HCT116 (cell line): ENCODE data around the gene ADAMTS19.

Experiments used
- CBX3 ChIP-seq: IDR thresholded peaks from 2 replicates; pipeline ENCODE4 v1.6.1; 2012; ENCODE audit warnings: low read depth
- ELF1 ChIP-seq: IDR thresholded peaks from 2 replicates; pipeline ENCODE4 v1.6.1; 2012; ENCODE audit warnings: low read depth, borderline replicate concordance
- EZH2 ChIP-seq: fragments of 200-600 bp; sonication (generic); IDR thresholded peaks from 2 replicates; pipeline ENCODE4 v1.6.1; 2017; ENCODE audit warnings: antibody characterized with exemption, mixed run types
- EZH2phosphoT487 ChIP-seq: fragments of 200-600 bp; IDR thresholded peaks from 2 replicates; pipeline ENCODE4 v1.6.1; 2018; ENCODE audit warnings: antibody characterized with exemption, borderline replicate concordance
- JUND ChIP-seq: IDR thresholded peaks from 2 replicates; pipeline ENCODE4 v1.6.1; 2012
- MAX ChIP-seq: IDR thresholded peaks from 2 replicates; pipeline ENCODE4 v1.6.1; 2012
- POLR2A ChIP-seq: IDR thresholded peaks from 2 replicates; pipeline ENCODE4 v1.7.0; 2011; ENCODE audit warnings: borderline replicate concordance; ENCODE audit not compliant: insufficient read depth, insufficient read length; ENCODE audit errors: extremely low read depth
- RAD21 ChIP-seq: IDR thresholded peaks from 2 replicates; pipeline ENCODE4 v1.6.1; 2012; ENCODE audit warnings: low read depth, mild to moderate bottlenecking
- SP1 ChIP-seq: IDR thresholded peaks from 2 replicates; pipeline ENCODE4 v1.6.1; 2012; ENCODE audit warnings: low read depth
- TCF7L2 ChIP-seq: IDR thresholded peaks from 2 replicates; pipeline ENCODE4 v1.7.0; 2011; ENCODE audit warnings: borderline replicate concordance, inconsistent platforms; ENCODE audit not compliant: insufficient read depth, insufficient read length; ENCODE audit errors: extremely low read depth
- TF ChIP-seq, protein P1 (sequence below), 3 experiments: fragments of 200-600 bp in 1 of 3; sonication (generic) in 1 of 3; IDR thresholded peaks in 2 of 3; conservative IDR thresholded peaks in 1 of 3; 2 replicates each; pipeline ENCODE4 v1.5.1; 2012 to 2017; ENCODE audit warnings: low read depth in 2 of 3, low read length in 2 of 3, antibody characterized with exemption in 1 of 3, borderline replicate concordance in 1 of 3, control low read depth in 1 of 3, mild to moderate bottlenecking in 1 of 3, mixed read lengths in 1 of 3, mixed run types in 1 of 3, moderate library complexity in 1 of 3; ENCODE audit not compliant: insufficient read depth in 1 of 3
- TF ChIP-seq, protein P2 (sequence below): IDR thresholded peaks from 2 replicates; pipeline ENCODE4 v1.6.1; 2012

DNA sequence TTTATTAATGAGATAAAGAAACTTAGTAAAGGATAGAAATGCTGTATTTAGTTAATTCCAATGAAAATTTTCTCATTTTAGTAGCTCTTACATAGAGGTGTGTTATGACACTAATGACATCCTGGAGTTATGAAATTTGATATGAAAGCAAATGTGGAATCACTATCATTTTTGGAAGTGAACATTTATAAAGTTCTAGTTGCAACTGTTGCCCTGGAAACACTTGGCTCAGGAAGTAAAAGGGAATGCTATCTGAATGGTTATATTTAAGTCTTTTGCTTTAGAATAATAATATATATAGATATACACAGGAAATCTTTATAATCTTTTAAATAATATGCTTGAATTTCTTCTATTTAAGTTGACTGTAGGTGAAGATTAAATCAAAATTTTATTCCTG, 16.7 kb downstream of the ADAMTS19 start:
- TF ChIP-seq, protein P1, sequence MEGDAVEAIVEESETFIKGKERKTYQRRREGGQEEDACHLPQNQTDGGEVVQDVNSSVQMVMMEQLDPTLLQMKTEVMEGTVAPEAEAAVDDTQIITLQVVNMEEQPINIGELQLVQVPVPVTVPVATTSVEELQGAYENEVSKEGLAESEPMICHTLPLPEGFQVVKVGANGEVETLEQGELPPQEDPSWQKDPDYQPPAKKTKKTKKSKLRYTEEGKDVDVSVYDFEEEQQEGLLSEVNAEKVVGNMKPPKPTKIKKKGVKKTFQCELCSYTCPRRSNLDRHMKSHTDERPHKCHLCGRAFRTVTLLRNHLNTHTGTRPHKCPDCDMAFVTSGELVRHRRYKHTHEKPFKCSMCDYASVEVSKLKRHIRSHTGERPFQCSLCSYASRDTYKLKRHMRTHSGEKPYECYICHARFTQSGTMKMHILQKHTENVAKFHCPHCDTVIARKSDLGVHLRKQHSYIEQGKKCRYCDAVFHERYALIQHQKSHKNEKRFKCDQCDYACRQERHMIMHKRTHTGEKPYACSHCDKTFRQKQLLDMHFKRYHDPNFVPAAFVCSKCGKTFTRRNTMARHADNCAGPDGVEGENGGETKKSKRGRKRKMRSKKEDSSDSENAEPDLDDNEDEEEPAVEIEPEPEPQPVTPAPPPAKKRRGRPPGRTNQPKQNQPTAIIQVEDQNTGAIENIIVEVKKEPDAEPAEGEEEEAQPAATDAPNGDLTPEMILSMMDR (IDR thresholded peaks at IDR 0.05 in 2 of 3, conservative IDR thresholded peaks at IDR 0.05 in 1 of 3; ENCODE audit: borderline replicate concordance in 1 of 3, insufficient read depth in 1 of 3, low read depth in 2 of 3, low read length in 2 of 3), result no peak
- TF ChIP-seq POLR2A, result no peak
- no peak for TF ChIP-seq MAX
- no peak for TF ChIP-seq ELF1
- no peak for TF ChIP-seq RAD21
- no peak for TF ChIP-seq TCF7L2
- no peak for TF ChIP-seq JUND
- TF ChIP-seq, protein P2, sequence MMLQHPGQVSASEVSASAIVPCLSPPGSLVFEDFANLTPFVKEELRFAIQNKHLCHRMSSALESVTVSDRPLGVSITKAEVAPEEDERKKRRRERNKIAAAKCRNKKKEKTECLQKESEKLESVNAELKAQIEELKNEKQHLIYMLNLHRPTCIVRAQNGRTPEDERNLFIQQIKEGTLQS, result no peak
- no peak for TF ChIP-seq SP1
- TF ChIP-seq EZH2, result no peak
- TF ChIP-seq CBX3, result no peak
- TF ChIP-seq EZH2phosphoT487, result no peak
